Ovary (tissue), 3 donors: ENCODE measurements around the gene RAB31.

Experiments used
- CTCF ChIP-seq, 3 donors: fragments of 450-650 bp in 2 of 3; fragments of 200-600 bp in 1 of 3; IDR thresholded peaks; one replicate each; pipeline versions ENCODE4 v1.5.1 to v1.8.0; 2016 to 2022; ENCODE audit warnings: antibody characterized with exemption in 3 of 3, mild to moderate bottlenecking in 1 of 3
- EP300 ChIP-seq: sonication (generic); formaldehyde crosslinking; IDR thresholded peaks from one replicate; pipeline ENCODE4 v1.6.1; 2017; ENCODE audit warnings: antibody characterized with exemption
- POLR2A ChIP-seq: fragments of 450-650 bp; IDR thresholded peaks from one replicate; pipeline ENCODE4 v1.6.1; 2017; ENCODE audit warnings: antibody characterized with exemption, mild to moderate bottlenecking, moderate library complexity
- donor health status: DM: no; HTN: no; CAD: no.

DNA sequence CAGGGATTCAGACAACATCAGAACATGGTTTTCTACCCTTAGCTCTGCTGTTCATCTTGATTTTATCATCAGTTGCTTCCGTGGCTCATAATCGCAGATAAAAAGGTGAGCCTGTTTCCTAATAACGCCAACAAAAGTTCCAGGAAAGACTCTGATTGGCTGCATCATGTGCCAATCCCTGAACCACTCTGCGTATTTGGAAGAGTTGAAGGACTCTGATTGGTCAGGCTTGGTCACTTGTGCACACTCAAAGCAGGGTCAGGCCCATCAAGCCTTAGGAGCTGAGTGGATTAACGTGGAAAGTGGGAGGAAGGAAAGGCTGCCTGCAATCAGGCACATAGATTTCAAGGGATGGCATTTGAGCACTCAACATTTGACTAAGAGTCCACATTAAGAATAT lies 189.0 kb downstream of the RAB31 start:
- TF ChIP-seq CTCF (IDR thresholded peaks at IDR 0.05) (no peak), POLR2A (no peak), EP300 (no peak)
